PC-3 (cell line): ENCODE measurements around the gene RMI1. TPM values are rescaled to one million over a fixed set of nuclear protein-coding genes. Genes with fewer than 3 reads are reported as not detected.

Experiments used
- ATAC-seq: fragments of 200-7000 bp; cut with Tn5 transposase; 2 replicates; pipeline ENCODE4 v1.9.1; 2020; ENCODE audit warnings: mild to moderate bottlenecking, moderate library complexity
- BruUV-seq: library from RNA; stranded (reverse); fragments of 400-500 nt; replicated peaks from 2 replicates; lab custom pipeline; 2021; lab: Mats Ljungman, UMichigan
- CTCF ChIA-PET: fragments of 300-600 bp; sonication (Branson Sonifier 250); formaldehyde crosslinking; loops from one replicate; lab custom pipeline; 2022; ENCODE audit warnings: antibody characterized with exemption; lab: Charles Lee
- POLR2A ChIA-PET: fragments of 300-600 bp; sonication (Branson Sonifier 250); formaldehyde crosslinking; loops from one replicate; lab custom pipeline; 2022; ENCODE audit warnings: antibody characterized with exemption; ENCODE audit not compliant: unreplicated experiment; lab: Charles Lee
- DNase-seq: peaks from one replicate; pipeline ENCODE4 v3.0.0-alpha.2; 2015
- H2AFZ ChIP-seq: fragments of 300-600 bp; sonication (generic); 2 replicates; pipeline ENCODE4 v1.6.0; 2016; ENCODE audit warnings: antibody characterized with exemption, low read length
- H3F3A ChIP-seq: fragments of 300-600 bp; sonication (generic); one replicate; pipeline ENCODE4 v1.6.0; 2017; ENCODE audit warnings: antibody characterized with exemption, low read length, control low read depth, mild to moderate bottlenecking; ENCODE audit not compliant: unreplicated experiment
- H3K27ac ChIP-seq: fragments of 300-600 bp; sonication (generic); 2 replicates; pipeline ENCODE4 v1.5.1; 2016; ENCODE audit warnings: mild to moderate bottlenecking, low read length
- H3K27me3 ChIP-seq: fragments of 300-600 bp; sonication (generic); 2 replicates; pipeline ENCODE4 v1.6.1; 2016; ENCODE audit warnings: low read length, mixed read lengths
- H3K36me3 ChIP-seq: fragments of 300-600 bp; sonication (generic); 2 replicates; pipeline ENCODE4 v1.6.1; 2016; ENCODE audit warnings: low read depth, mixed run types, low read length, mixed read lengths
- H3K4me1 ChIP-seq: fragments of 300-600 bp; sonication (generic); 2 replicates; pipeline ENCODE4 v1.5.1; 2016; ENCODE audit warnings: low read length; ENCODE audit not compliant: insufficient read depth
- H3K4me2 ChIP-seq: fragments of 300-600 bp; sonication (generic); 2 replicates; pipeline ENCODE4 v1.6.0; 2016; ENCODE audit warnings: low read length
- H3K4me3 ChIP-seq: fragments of 300-600 bp; sonication (generic); 2 replicates; pipeline ENCODE4 v1.5.1; 2016; ENCODE audit warnings: mild to moderate bottlenecking, low read length, mixed read lengths
- H3K79me2 ChIP-seq: fragments of 300-600 bp; sonication (generic); 2 replicates; pipeline ENCODE4 v1.6.1; 2017; ENCODE audit warnings: low read length, mixed read lengths
- H3K9ac ChIP-seq: fragments of 300-600 bp; sonication (generic); 2 replicates; pipeline ENCODE4 v1.6.0; 2016; ENCODE audit warnings: mild to moderate bottlenecking, low read length
- H3K9me2 ChIP-seq: fragments of 300-600 bp; sonication (generic); replicated peaks from 2 replicates; pipeline ENCODE4 v1.6.1; 2016; ENCODE audit warnings: mixed run types, low read length, mixed read lengths
- H3K9me3 ChIP-seq: fragments of 300-600 bp; sonication (generic); 2 replicates; pipeline ENCODE4 v1.6.1; 2016; ENCODE audit warnings: low read length, mixed read lengths
- H4K20me1 ChIP-seq: fragments of 300-600 bp; sonication (generic); 2 replicates; pipeline ENCODE4 v1.6.1; 2016; ENCODE audit warnings: low read length, mixed read lengths
- CTCF ChIP-seq: fragments of 300-600 bp; sonication (generic); conservative IDR thresholded peaks from 2 replicates; pipeline ENCODE4 v1.5.1; 2017; ENCODE audit warnings: antibody characterized with exemption, low read depth, mild to moderate bottlenecking, low read length
- EZH2 ChIP-seq: fragments of 300-600 bp; sonication (generic); IDR thresholded peaks from one replicate; pipeline ENCODE4 v1.6.1; 2017; ENCODE audit warnings: antibody characterized with exemption, mild to moderate bottlenecking, low read length; ENCODE audit not compliant: unreplicated experiment
- EZH2phosphoT487 ChIP-seq: fragments of 300-600 bp; sonication (generic); IDR thresholded peaks from 2 replicates; pipeline ENCODE4 v1.6.1; 2018; ENCODE audit warnings: mild to moderate bottlenecking, antibody characterized with exemption, low read length, borderline replicate concordance
- intact Hi-C: fragments of 100-400 bp; cut with micrococcal nuclease; formaldehyde crosslinking; loops from 2 replicates; pipeline ENCODE4 v1.9.0; 2023
- total RNA-seq: library from RNA; depleted of rRNA; stranded (reverse); fragments of >200 nt; gene quantifications from 2 replicates; pipeline ENCODE4 v1.2.3, GENCODE V29; 2014

Gene RMI1
- total RNA-seq, 1 experiment from 2014 or later, result 5.0 TPM

GRCh38 chr9:83996126-83996525, 15.5 kb downstream of the RMI1 start:
- Histone ChIP-seq H2AFZ (no peak overlapping the region), H3K4me1 (peaks cover 11% of the 10 kb centered on the region), H3K9me3 (no peaks in the 10 kb centered on the region), H4K20me1 (no peaks in the 10 kb centered on the region), H3K9ac (no peak overlapping the region), H3K36me3 (no peaks in the 10 kb centered on the region), H3K4me3 (no peak overlapping the region), H3K27ac (no peak overlapping the region), H3K9me2 (no peaks in the 10 kb centered on the region), H3K79me2 (no peaks in the 10 kb centered on the region), H3K4me2 (no peak overlapping the region), H3F3A (no peaks in the 10 kb centered on the region), H3K27me3 (no peaks in the 10 kb centered on the region)
- DNase-seq, result no peak
- POLR2A ChIA-PET, result no interaction called here
- ATAC-seq, result no peak
- no TSS peak for BruUV-seq
- intact Hi-C loops, result no loop called here
- TF ChIP-seq EZH2, result no peak
- TF ChIP-seq CTCF, result no peak
- TF ChIP-seq EZH2phosphoT487, result no peak
- CTCF ChIA-PET, result interaction anchor here (0.6 kb wide), 1 partner anchor 177 kb away, joined by 3 read pairs; no protein-coding TSS in a partner anchor

- no peaks in the 10 kb centered on the region for H3K79me2 ChIP-seq
- H3K36me3 ChIP-seq, result peaks cover 8% of the 10 kb centered on the region; the same call in 1 of the 2 replicates
- TF ChIP-seq EZH2, result no peak
- no peak for TF ChIP-seq EZH2phosphoT487
- H3K27me3 ChIP-seq, result no peaks in the 10 kb centered on the region
- ATAC-seq, result no peak
- POLR2A ChIA-PET, result no interaction called here
- no peak overlapping the region for H3K27ac ChIP-seq
- no peaks in the 10 kb centered on the region for H4K20me1 ChIP-seq
- DNase-seq, result no peak
- no peaks in the 10 kb centered on the region for H3K9me3 ChIP-seq
- no peak overlapping the region for H2AFZ ChIP-seq
- H3K9me2 ChIP-seq, result no peaks in the 10 kb centered on the region
- CTCF ChIA-PET, result no interaction called here
- H3K4me2 ChIP-seq, result no peak overlapping the region
- H3K4me1 ChIP-seq, result no peaks in the 10 kb centered on the region
- intact Hi-C loops, result no loop called here
- H3K9ac ChIP-seq, result no peak overlapping the region
- BruUV-seq, result no TSS peak
- H3K4me3 ChIP-seq, result no peak overlapping the region
- no peaks in the 10 kb centered on the region for H3F3A ChIP-seq
Measured at GRCh38 chr9:83999141-83999918, 18.7 kb downstream of the RMI1 start.

GRCh38 chr9:84000186-84000585, 19.6 kb downstream of the RMI1 start:
- H3K27ac ChIP-seq, result no peak overlapping the region
- ATAC-seq (no peak), DNase-seq (no peak)
- H3K4me1 ChIP-seq, result no peaks in the 10 kb centered on the region
- no peak overlapping the region for H3K4me3 ChIP-seq
- CTCF ChIA-PET, result no interaction called here
- TF ChIP-seq CTCF, result no peak
- TF ChIP-seq EZH2phosphoT487, result no peak
- no peak for TF ChIP-seq EZH2
- H4K20me1 ChIP-seq, result no peaks in the 10 kb centered on the region
- H3K4me2 ChIP-seq, result no peak overlapping the region
- no peaks in the 10 kb centered on the region for H3K9me3 ChIP-seq
- peaks cover 8% of the 10 kb centered on the region; the same call in 1 of the 2 replicates for H3K36me3 ChIP-seq
- POLR2A ChIA-PET, result no interaction called here
- intact Hi-C loops, result no loop called here
- H3K27me3 ChIP-seq, result no peaks in the 10 kb centered on the region
- no peaks in the 10 kb centered on the region for H3K9me2 ChIP-seq
- no peak overlapping the region for H2AFZ ChIP-seq
- BruUV-seq, result no TSS peak
- no peak overlapping the region for H3K9ac ChIP-seq
- H3F3A ChIP-seq, result no peaks in the 10 kb centered on the region
- H3K79me2 ChIP-seq, result no peaks in the 10 kb centered on the region
